ENCODE results near the gene MOB4. TPM values are rescaled to one million over a fixed set of nuclear protein-coding genes. Genes with fewer than 3 reads are reported as not detected.
A peak's percentile ranks its signal among the peaks of the same experiment; 100 is the strongest.

Gene MOB4
- total RNA-seq, 6 experiments from 2014 or later, result 30.1 to 38.6 (median 34.4) TPM

DNA sequence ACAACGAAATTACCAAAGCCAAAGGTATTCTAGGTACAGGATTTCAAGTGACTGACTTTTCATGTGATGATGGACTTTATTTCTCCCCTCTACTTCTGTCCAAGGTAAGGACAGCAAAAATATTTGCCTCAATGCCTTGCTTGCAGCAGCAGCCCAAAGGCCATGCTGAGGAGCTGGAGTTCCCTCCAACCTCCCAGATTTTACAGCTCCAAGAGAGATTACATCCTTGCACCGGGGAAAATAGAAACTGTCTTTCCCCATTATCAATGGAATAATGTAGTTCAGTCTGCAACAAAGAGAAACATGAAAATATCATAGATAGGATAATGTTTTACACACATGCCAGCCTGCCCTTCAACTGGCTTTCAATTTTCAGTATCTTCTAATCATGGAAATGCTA, 29.7 kb upstream of the MOB4 start:
- peaks cover 59% of the 10 kb centered on the region for H3K36me3 Mint-ChIP-seq (ENCODE audit: low read depth)
- H3K4me3 Mint-ChIP-seq, result no peak overlapping the region
- H3K27me3 Mint-ChIP-seq (ENCODE audit: insufficient read depth), result peaks cover 2% of the 10 kb centered on the region; the same call in 1 of the 2 replicates
- H3K9me3 Mint-ChIP-seq, result peaks cover 18% of the 10 kb centered on the region
- no peaks in the 10 kb centered on the region for H3K4me1 Mint-ChIP-seq (ENCODE audit: low read depth)
- H3K27ac Mint-ChIP-seq, result no peak overlapping the region
- DNase-seq, result no peak
- TF ChIP-seq, protein P1, sequence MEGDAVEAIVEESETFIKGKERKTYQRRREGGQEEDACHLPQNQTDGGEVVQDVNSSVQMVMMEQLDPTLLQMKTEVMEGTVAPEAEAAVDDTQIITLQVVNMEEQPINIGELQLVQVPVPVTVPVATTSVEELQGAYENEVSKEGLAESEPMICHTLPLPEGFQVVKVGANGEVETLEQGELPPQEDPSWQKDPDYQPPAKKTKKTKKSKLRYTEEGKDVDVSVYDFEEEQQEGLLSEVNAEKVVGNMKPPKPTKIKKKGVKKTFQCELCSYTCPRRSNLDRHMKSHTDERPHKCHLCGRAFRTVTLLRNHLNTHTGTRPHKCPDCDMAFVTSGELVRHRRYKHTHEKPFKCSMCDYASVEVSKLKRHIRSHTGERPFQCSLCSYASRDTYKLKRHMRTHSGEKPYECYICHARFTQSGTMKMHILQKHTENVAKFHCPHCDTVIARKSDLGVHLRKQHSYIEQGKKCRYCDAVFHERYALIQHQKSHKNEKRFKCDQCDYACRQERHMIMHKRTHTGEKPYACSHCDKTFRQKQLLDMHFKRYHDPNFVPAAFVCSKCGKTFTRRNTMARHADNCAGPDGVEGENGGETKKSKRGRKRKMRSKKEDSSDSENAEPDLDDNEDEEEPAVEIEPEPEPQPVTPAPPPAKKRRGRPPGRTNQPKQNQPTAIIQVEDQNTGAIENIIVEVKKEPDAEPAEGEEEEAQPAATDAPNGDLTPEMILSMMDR (IDR thresholded peaks at IDR 0.05), result no peak

DNA sequence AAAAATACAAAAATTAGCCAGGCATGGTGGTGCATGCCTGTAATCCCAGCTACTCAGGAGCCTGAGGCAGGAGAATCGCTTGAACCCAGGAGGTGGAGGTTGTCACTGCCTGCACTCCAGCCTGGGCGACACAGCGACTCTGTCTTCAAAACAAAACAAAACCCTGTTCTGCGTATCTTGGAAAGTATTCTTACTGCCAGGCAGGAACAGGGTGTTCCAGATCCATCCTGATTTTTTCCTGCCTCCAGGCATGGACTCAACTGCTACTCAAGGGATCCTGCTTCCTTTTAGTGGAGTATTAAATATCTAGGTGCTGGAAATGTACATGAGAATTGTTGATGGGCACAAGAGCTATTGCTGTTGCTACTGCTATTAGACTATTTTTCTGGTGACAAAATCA, 28.5 kb upstream of the MOB4 start:
- H3K4me3 Mint-ChIP-seq, result no peak overlapping the region
- no peak overlapping the region for H3K27ac Mint-ChIP-seq
- peaks cover 2% of the 10 kb centered on the region; the same call in 1 of the 2 replicates for H3K27me3 Mint-ChIP-seq (ENCODE audit: insufficient read depth)
- H3K9me3 Mint-ChIP-seq, result peaks cover 18% of the 10 kb centered on the region
- H3K36me3 Mint-ChIP-seq (ENCODE audit: low read depth), result peaks cover 59% of the 10 kb centered on the region
- no peaks in the 10 kb centered on the region for H3K4me1 Mint-ChIP-seq (ENCODE audit: low read depth)
- no peak for DNase-seq
- TF ChIP-seq, protein P1 (IDR thresholded peaks at IDR 0.05), result no peak

DNA sequence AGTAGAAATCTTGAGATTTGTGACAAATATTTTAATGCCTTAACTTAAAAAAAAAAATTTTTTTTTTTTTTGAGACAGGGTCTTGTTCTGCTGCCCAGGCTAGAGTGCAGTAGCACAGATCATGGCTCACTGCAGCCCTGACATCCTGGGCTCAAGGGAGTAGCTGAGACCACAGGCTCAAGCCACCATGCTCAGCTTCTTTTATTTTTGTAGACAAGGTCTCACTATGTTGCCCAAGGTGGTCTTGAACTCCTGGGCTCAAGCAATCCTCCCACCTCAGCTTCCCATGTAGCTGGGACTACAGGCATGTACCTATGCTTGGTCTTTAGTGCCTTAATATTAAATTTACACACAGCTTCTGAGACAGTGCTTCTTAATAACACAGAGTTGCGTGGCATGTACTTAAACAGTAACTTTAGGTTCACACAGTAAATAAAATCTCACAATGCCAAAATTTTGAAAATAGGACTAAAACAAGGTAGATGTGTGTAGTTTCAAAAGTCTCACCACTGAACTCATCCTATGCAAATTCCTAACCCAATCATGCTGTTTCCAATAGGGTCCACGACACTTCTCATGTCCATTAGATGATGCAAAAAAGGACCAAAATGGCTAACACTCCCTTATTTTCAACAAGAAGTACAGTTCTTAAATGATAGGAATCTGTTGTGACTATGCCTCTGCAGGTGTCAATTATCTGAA, 20.3 kb upstream of the MOB4 start:
- H3K4me3 Mint-ChIP-seq, result no peak overlapping the region
- H3K36me3 Mint-ChIP-seq (ENCODE audit: low read depth), result peaks cover 49% of the 10 kb centered on the region
- no peak overlapping the region for H3K27ac Mint-ChIP-seq
- no peaks in the 10 kb centered on the region for H3K9me3 Mint-ChIP-seq
- TF ChIP-seq, protein P1 (IDR thresholded peaks at IDR 0.05), result no peak
- peaks cover 5% of the 10 kb centered on the region; the same call in 1 of the 2 replicates for H3K27me3 Mint-ChIP-seq (ENCODE audit: insufficient read depth)
- no peak for DNase-seq
- H3K4me1 Mint-ChIP-seq (ENCODE audit: low read depth), result peaks cover 32% of the 10 kb centered on the region

DNA sequence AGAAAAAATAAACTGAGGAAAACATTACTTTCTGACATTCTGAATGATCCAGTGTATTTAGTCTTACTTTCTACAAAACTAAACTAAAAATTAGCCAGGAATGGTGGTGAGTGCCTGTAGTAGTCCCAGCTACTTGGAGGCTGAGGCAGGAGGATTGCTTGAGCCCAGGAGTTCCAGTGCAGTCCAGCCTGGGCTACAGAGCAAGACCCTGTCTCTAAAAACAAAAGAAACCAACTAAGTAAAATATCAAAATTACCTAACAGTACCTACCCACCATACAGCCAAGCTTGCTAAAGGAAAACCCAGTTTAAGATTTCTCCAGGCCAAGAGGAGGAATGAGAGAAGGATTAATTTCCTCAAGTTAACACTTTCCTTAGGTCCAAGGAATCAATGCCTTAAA, 19.2 kb upstream of the MOB4 start:
- H3K27ac Mint-ChIP-seq, result peak overlapping the region; percentile 24; the same call in 1 of the 2 replicates
- peak overlapping the region; percentile 95 for H3K4me3 Mint-ChIP-seq
- peaks cover 58% of the 10 kb centered on the region for H3K36me3 Mint-ChIP-seq (ENCODE audit: low read depth)
- peaks cover 41% of the 10 kb centered on the region for H3K4me1 Mint-ChIP-seq (ENCODE audit: low read depth)
- TF ChIP-seq, protein P1 (IDR thresholded peaks at IDR 0.05), result no peak
- DNase-seq, result no peak
- no peaks in the 10 kb centered on the region for H3K9me3 Mint-ChIP-seq
- H3K27me3 Mint-ChIP-seq (ENCODE audit: insufficient read depth), result peaks cover 5% of the 10 kb centered on the region; the same call in 1 of the 2 replicates

DNA sequence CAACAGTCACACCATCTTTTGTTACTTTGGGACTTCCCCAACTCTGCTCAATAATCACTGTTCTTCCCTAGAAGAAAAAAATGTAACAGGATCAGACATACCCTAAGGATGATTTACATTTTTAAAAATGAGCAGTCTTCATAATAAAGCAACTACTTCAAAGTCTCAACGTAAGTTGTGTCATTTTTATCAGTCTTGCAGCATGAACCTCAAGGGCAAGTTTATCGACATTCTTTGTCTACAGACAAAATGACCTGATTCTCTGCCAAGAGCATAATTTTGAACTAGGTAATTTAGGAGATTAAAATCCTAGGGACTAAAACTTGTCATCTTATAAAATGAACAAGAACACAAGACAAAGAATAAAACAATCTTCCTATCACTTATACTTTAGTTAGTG, 18.5 kb upstream of the MOB4 start:
- H3K4me1 Mint-ChIP-seq (ENCODE audit: low read depth), result peaks cover 47% of the 10 kb centered on the region
- H3K36me3 Mint-ChIP-seq (ENCODE audit: low read depth), result peaks cover 61% of the 10 kb centered on the region
- TF ChIP-seq, protein P1 (IDR thresholded peaks at IDR 0.05), result no peak
- no peaks in the 10 kb centered on the region for H3K9me3 Mint-ChIP-seq
- peaks cover 5% of the 10 kb centered on the region; the same call in 1 of the 2 replicates for H3K27me3 Mint-ChIP-seq (ENCODE audit: insufficient read depth)
- peak overlapping the region; percentile 95 for H3K4me3 Mint-ChIP-seq
- no peak for DNase-seq
- H3K27ac Mint-ChIP-seq, result peak overlapping the region; percentile 24; the same call in 1 of the 2 replicates
